Activated T-helper 1 cell treated with anti-CD3 and anti-CD28 coated beads, Interleukin-2, amount 50 U/mL, for 16 hours (primary cell): ENCODE measurements around the gene GULP1.
"Not testable (repeated sequence)": the region's sequence is repeated elsewhere in the genome, so short reads cannot be mapped to it uniquely, and the experiment has no call there.

ENCODE experiments used
- DNase-seq, 2 donors: peaks; one replicate each; pipeline ENCODE4 v3.0.0-alpha.2; 2020; ENCODE audit warnings: low read depth in 1 of 2, low spot score in 1 of 2

Gene GULP1

GRCh38 chr2:188292348-188293239 is 920 bp downstream of the GULP1 start:
- no peak for DNase-seq

GRCh38 chr2:188293601-188294351 is 2.1 kb downstream of the GULP1 start:
- DNase-seq, result no peak

GRCh38 chr2:188294352-188294926 is 2.8 kb downstream of the GULP1 start:
- no peak for DNase-seq

DNA sequence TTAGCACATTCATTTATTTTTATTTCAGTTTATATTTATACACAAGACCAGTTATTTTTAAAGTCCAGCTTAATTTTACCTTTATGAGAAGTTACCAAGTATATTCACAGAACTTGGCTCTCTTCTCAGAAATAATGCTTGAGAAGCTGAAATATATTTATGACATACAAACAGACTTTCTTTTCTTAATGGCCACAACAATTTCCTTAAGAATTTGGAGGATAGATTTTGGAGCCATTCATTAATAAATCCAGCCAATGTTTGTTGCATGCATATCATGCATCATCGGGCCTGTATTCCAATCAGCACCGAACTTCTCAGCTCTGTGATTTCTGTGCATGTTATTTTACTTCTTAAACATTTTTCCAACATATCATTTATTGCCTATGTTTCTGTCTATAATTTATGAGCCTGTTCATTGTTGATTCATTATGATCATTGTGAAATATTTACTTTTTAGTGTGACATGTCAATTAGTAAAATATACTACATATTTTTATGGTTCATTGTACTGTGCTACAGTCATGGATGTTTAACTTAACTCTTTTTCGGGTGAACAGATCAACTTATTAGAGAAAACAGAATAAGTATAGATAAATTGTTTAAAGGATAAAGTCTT is 3.5 kb downstream of the GULP1 start:
- DNase-seq, result no peak

DNA sequence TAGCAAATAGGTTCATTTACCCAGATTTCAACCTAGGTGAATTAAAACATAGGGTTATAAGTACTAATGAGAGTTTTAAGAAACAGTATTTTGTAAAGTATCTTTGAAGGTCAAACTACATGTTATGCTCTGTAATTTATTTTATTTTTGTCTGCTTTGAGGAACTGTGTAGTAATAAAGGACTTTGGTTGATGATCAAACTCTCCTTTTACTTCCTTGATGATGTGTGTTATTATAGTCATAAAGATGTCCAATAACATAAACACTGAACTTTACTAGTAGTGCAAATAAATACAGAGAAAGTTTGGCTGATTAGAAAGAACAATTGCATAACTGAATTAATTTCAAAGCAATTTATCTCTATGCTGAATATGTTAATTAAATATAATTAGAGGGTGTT is 6.3 kb downstream of the GULP1 start:
- no peak for DNase-seq

DNA sequence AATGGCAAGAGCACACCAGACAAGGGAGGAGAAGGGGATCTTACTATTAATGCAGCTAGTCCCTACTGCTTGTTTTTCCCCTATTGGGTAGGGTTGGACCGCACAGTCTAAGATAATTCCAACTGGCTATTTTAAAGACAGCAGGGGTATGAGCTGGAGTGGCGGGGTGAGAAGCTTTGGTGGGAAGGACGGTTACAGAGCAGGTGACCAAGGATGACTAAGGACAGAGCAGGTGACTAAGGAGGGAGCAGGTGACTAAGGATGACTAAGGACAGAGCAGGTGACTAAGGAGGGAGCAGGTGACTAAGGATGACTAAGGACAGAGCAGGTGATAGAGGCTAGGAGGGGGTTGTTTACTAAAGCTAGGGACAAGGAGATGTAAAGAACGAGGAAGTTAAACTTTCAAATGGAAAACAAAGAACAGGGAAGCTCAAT is 7.3 kb downstream of the GULP1 start:
- not testable (repeated sequence) for DNase-seq

GRCh38 chr2:188303363-188304031 is 11.8 kb downstream of the GULP1 start:
- DNase-seq, result no peak

DNA sequence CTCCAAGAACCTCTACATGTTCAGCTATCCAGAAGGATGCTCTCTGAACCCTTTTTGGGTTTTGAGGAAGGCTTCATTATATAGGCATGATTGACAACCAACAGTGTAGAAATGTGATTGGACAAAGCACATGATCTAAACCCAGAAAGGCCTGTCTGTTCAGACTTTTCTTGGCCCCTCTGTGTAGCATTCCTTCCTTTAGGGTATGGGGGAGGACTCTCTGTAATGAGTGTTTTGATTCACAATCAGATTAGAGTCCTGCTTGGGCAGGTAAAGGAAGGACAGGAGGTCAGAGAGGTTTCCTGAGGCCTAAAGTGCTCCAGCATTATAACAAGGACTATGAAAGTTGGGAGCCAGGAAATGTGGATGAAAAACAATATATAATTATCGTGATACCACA is 13.6 kb downstream of the GULP1 start:
- no peak for DNase-seq

DNA sequence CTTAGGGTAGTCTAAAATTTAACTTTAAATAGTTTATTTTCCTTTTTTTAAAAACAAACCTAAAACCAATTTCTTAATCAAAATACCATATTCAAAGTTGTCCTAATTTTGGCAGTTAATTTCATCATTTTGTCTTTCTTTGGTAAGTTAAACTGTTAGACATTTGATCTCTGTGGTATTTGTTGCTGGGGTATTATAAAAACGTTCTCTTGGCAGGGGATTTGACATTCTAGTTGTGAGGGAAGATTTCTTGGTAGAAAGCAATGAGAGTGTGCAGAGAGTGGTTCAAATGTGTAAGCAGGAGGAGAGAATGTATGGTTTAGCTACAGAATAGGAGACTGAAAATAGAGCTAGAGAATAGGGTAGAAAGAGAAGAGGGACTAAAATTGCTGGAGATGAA is 14.6 kb downstream of the GULP1 start:
- DNase-seq, result no peak

GRCh38 chr2:188307850-188308283 is 16.2 kb downstream of the GULP1 start:
- no peak for DNase-seq

- no peak for DNase-seq
Measured at GRCh38 chr2:188308483-188308882, 16.8 kb downstream of the GULP1 start.

GRCh38 chr2:188309364-188309763 is 17.7 kb downstream of the GULP1 start:
- DNase-seq, result no peak

- no peak for DNase-seq
Measured at GRCh38 chr2:188314314-188315054, 22.8 kb downstream of the GULP1 start.

DNA sequence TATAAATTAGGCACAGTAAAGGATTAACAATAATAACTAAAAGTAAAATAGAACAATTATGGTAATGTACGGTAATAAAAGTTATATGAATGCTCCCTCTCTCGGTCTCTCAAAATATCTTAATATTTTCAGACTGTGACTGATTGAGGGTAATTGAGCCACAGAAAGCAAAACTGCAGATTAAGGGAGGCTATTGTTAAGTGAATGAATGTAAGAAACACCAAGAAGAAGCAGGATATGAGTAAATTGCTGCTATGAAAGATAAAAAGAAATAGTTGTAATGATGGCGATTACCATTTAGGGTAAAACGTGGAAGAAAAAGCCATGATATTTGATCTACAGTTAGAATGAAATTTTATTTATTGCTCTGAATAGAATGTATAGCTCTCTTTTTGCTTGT is 24.1 kb downstream of the GULP1 start:
- no peak for DNase-seq

GRCh38 chr2:188316342-188316741 is 24.7 kb downstream of the GULP1 start:
- no peak for DNase-seq

GRCh38 chr2:188316791-188317423 is 25.2 kb downstream of the GULP1 start:
- DNase-seq, result no peak

GRCh38 chr2:188318161-188318749 is 26.6 kb downstream of the GULP1 start:
- no peak for DNase-seq

DNA sequence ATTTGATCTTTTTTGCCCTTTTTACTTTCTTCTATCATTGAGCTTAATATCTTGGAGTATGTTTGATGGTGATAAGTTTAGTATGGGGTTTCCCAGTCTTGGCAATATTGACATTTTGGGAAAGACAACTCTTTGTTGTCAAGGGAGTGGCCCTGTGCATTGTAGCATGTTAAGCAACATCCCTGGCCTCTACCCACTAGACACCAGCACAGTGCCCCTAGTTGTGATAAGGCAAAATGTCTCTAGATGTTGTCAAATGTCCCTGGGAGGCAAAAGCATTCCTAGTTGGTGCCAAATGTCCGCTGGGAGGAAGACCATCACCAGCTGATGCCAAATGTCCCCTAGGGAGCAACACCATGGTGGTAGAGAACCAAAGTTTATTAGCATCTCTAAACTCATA is 28.2 kb downstream of the GULP1 start:
- no peak for DNase-seq

DNA sequence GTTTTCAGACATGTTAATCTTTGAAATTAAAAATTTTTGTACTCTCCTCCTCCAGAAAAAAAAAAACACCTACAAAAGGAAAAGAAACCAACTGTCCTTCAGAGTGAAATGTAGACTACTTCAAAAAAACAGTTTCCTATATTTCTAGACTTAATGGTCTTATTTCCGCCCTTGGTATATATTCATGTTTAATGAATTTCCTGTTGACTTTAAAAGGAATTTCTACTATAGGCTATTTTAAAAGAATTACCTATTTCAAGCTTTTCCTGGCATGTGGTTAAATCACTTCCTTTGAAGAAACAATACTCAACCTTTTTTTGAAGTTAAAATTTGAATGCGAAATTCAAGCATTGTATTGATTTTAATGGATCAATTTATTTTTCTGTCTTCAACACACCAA is 29.2 kb downstream of the GULP1 start:
- no peak for DNase-seq
